Measurements from ENCODE around the gene ABHD17B.
"Not testable (repeated sequence)": the region's sequence is repeated elsewhere in the genome, so short reads cannot be mapped to it uniquely, and the experiment has no call there.

Gene ABHD17B

GRCh38 chr9:71915495-71915894, 4.5 kb upstream of the ABHD17B start:
- DNase-seq (ENCODE audit: low spot score): no peak

DNA sequence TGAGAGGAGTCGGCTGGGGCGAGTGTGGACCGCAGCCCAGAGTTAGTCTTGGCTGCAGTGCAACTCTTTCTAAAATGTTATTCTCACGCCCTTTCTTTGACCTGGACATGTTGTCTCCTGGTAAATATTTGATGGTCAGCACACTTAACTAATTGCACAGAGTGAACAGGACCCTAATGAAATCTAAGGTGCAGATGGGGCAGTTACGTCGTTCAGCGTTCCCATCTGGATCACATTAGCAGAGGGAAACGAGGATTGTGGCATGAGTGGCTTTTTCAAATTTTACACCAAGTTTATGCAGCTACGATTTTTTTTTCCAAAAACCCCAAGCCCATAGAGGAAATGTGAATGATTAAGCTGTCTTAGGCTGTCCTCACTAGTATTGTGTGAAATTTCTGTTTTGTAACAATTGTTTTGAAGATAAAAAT, 929 bp upstream of the ABHD17B start:
- no peak for DNase-seq (ENCODE audit: low spot score)

- no peak for DNase-seq (ENCODE audit: low spot score)
Measured at GRCh38 chr9:71910650-71911060, 338 bp downstream of the ABHD17B start.

- no peak for DNase-seq (ENCODE audit: low spot score)
Measured at GRCh38 chr9:71909887-71910649, 925 bp downstream of the ABHD17B start.

DNA sequence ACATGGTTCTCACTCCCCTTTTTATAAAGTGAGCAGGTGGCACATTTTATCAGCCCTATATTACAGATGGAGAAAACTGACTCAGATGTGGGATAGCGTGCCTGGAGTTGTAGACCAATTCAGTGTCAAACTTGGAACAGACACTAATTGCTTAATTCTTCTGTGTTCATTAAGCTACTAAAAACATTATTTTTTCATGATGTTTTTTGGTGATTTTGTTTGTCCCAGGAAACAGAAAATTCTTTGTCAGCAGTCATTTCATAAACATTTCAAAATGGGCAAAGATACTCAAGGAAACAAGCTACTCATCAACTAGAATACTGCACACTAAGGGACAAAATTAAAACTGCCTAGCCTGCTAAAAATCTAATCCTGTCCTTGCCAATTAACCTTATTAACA, 2.2 kb downstream of the ABHD17B start:
- DNase-seq (ENCODE audit: low spot score): no peak

- DNase-seq (ENCODE audit: low spot score): no peak
Measured at GRCh38 chr9:71904076-71904475, 6.9 kb downstream of the ABHD17B start.

GRCh38 chr9:71901695-71902597, 9.0 kb downstream of the ABHD17B start:
- DNase-seq (ENCODE audit: low spot score): no peak

DNA sequence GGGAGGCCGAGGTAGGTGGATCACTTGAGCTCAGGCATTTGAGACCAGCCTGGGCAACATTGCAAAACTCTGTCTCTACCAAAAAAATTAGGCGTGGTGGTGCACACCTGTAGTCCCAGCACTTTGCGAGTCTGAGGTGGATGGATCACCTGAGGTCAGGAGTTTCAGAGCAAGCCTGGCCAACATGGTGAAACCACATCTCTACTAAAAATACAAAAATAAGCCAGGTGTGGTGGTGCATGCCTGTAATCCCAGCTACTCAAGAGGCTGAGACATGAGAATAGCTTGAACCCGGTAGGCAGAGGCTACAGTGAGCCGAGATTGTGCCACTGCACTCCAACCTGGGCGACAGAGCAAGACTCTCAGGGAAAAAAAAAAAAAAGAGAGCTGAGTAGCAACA, 12.2 kb downstream of the ABHD17B start:
- not testable (repeated sequence) for DNase-seq (ENCODE audit: low spot score)

GRCh38 chr9:71897577-71897976, 13.4 kb downstream of the ABHD17B start:
- DNase-seq (ENCODE audit: low spot score): no peak

DNA sequence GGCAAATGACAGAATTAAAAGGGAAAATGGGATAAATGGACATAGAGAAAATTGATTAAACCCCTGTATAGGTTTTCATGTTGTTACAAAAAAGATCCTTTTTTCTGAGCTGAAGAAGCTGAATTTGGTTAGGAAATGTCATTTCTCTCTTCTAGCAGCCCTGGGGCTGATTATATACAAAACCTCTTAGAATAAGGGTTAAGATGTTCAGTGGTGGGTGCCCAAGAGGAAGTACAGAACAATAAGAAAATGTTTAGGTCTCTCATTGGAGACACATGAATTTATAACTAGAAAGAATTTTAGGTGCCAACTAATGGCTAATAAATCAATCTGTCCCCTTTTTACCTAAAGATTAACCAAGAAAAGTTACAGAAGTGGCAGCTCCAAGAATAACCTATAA, 14.2 kb downstream of the ABHD17B start:
- no peak for DNase-seq (ENCODE audit: low spot score)

DNA sequence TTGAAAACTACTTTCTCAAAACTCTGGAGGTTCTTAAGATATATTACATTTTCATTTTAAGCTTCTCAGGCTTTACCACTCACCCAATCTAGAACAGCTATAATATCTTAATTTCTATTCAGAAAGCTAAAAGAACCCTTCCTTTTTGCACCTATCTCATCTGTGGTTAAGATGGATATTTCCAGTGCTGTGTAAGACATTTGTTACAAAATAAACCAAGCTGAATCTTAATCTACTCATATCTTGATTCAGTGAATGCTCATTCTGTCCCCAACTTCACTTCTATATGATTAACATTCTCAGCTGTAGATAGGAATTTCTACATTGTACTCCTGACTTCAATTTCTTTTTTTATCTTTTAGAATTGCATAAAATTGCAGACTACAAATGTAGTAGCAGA, 15.0 kb downstream of the ABHD17B start:
- no peak for DNase-seq (ENCODE audit: low spot score)

GRCh38 chr9:71895117-71895516, 15.9 kb downstream of the ABHD17B start:
- no peak for DNase-seq (ENCODE audit: low spot score)

GRCh38 chr9:71891557-71892189, 19.3 kb downstream of the ABHD17B start:
- DNase-seq (ENCODE audit: low spot score): no peak

DNA sequence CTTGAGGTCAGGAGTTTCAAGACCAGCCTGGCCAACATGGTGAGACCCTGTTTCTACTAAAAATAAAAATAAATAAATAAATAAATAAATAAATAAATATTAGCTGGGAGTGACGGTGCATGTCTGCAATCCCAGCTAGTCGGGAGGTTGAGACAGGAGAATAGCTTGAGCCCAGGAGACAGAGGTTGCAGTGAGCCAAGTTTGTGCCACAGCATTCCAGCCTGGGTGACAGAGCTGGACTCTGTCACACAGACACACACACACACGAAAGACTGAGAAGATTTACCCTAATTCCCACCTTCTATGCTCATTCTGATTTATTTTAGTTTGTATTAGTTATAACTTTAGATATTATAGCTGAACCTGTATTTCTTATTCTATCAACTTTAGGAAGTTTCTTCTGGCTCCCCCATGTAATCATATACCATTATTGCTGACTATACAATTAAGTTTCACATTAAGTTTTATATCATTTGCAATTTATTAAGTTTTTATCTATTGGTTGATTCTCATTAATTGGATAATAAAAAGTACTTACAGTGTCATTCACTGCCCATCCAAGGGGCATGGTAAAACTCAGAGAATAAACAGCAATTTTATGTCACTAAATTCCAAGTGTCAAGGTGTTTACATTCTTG, 20.8 kb downstream of the ABHD17B start:
- no peak for DNase-seq (ENCODE audit: low spot score)

- no peak for DNase-seq (ENCODE audit: low spot score)
Measured at GRCh38 chr9:71887362-71887761, 23.6 kb downstream of the ABHD17B start.

DNA sequence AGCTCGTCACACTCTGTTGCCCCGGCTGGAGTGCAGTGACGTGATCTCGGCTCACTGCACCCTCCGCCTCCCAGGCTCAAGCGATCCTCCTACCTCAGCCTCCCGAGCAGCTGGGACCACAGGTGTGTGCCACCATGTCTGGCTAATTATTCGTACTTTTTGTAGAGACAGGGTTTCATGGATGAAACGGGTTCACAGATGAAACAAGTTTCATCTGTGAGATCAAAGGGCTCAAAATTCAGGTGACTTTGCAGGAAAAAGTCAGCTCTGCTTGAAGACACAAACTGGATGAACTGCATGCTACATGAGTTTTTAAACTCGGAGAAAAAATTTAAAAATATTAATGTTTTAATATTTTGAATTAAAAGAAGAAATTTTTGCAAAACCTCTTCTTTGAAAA, 24.5 kb downstream of the ABHD17B start:
- no peak for DNase-seq (ENCODE audit: low spot score)

- no peak for DNase-seq (ENCODE audit: low spot score)
Measured at GRCh38 chr9:71886015-71886414, 25.0 kb downstream of the ABHD17B start.

GRCh38 chr9:71885467-71885866, 25.5 kb downstream of the ABHD17B start:
- DNase-seq (ENCODE audit: low spot score): no peak

- no peak for DNase-seq (ENCODE audit: low spot score)
Measured at GRCh38 chr9:71884005-71884404, 27.0 kb downstream of the ABHD17B start.

DNA sequence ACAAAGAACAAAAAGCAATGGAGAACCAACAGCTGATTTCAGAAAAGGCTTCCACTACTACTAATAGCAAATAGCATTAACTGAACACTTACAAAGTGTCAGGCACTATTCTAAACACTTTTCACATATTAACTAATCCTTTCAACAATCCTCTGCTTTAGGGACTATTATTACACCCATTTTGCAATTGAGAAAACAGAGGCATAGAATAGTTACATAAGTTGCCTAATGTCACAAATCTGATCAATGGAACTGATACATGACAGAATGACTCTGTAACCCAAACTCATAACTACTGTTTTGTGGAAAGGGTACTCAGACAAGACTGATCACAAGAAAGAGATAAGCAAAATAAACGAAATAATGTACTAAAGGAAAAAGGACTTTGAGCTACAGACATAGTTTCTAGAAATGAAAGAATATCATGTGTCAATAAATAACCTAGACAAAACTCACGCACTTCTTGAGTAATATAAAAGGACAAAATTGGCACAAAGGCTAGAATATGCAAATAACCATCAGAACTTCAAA, 31.3 kb downstream of the ABHD17B start:
- no peak for DNase-seq (ENCODE audit: low spot score)

DNA sequence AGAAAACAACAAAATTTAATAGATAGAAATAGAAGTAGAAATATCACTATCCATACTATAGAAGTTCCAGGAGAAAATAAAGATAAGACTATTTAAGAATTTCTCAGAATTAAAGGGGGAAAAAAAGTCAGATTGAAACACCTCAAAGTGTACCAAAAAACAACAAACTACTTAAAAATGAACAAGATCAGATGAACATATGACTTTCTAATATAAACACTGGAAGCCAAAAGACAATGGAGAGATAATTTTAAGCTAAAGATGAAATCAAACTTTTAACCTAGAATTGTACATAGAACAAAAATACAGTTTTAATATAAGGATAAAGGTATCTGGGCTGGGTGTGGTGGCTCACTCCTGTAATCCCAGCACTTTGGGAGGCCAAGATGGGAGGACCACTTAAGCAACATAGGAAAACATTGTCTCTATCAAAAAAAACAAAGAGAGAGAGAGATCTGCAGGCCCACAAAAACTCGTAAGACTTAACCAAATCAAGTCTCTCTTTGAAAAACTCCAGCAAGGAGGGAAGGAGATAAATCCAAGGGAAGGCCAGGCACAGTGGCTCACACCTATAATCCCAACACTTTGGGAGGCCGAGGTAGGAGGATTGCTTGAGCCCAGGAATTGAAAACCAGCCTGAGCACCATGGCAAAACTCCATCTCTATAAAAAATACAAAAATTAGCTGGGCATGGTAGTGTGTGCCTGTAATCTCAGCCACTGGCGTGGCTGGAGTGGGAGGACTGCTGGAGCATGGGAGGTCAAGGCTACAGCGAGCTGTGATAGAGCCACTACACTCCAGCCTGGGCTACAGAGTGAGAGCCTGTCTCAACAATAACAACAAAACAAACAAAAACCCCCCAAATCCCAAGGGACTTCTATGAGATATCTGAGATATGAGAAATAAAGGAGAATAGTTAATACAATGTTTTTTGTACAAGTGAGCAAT, 32.4 kb downstream of the ABHD17B start:
- DNase-seq (ENCODE audit: low spot score): no peak

All from COLO829 (cell line).